Measurements from ENCODE around the gene FUS.

GRCh38 chr16:31238041-31238440, 58.1 kb downstream of the FUS start:
- no peak for TF ChIP-seq ARNTL (CRISPR knock-in tag; IDR thresholded peaks at IDR 0.05; ENCODE audit: borderline replicate concordance, low read depth)
- no peak for TF ChIP-seq ZFP30 (CRISPR knock-in tag; IDR thresholded peaks at IDR 0.05)
- TF ChIP-seq TCF4 (CRISPR knock-in tag; IDR thresholded peaks at IDR 0.05; ENCODE audit: borderline replicate concordance): no peak
- no peak for TF ChIP-seq ZFP3 (CRISPR knock-in tag; IDR thresholded peaks at IDR 0.05)
- no peak for TF ChIP-seq TOX (CRISPR knock-in tag; IDR thresholded peaks at IDR 0.05; ENCODE audit: borderline replicate concordance)
- no peak for TF ChIP-seq ISL1 (CRISPR knock-in tag; IDR thresholded peaks at IDR 0.05)
- TF ChIP-seq RARB (CRISPR knock-in tag; IDR thresholded peaks at IDR 0.05): no peak
- TF ChIP-seq ZNF70 (CRISPR knock-in tag; IDR thresholded peaks at IDR 0.05): no peak
- TF ChIP-seq, protein P1, sequence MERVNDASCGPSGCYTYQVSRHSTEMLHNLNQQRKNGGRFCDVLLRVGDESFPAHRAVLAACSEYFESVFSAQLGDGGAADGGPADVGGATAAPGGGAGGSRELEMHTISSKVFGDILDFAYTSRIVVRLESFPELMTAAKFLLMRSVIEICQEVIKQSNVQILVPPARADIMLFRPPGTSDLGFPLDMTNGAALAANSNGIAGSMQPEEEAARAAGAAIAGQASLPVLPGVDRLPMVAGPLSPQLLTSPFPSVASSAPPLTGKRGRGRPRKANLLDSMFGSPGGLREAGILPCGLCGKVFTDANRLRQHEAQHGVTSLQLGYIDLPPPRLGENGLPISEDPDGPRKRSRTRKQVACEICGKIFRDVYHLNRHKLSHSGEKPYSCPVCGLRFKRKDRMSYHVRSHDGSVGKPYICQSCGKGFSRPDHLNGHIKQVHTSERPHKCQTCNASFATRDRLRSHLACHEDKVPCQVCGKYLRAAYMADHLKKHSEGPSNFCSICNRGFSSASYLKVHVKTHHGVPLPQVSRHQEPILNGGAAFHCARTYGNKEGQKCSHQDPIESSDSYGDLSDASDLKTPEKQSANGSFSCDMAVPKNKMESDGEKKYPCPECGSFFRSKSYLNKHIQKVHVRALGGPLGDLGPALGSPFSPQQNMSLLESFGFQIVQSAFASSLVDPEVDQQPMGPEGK (CRISPR knock-in tag; IDR thresholded peaks at IDR 0.05; ENCODE audit: borderline replicate concordance): no peak
- TF ChIP-seq ZNF8 (CRISPR knock-in tag; IDR thresholded peaks at IDR 0.05): no peak
